ENCODE data around the gene RAP1GDS1. TPM values are rescaled to one million over a fixed set of nuclear protein-coding genes. Genes with fewer than 3 reads are reported as not detected.
"Not testable (repeated sequence)": the region's sequence is repeated elsewhere in the genome, so short reads cannot be mapped to it uniquely, and the experiment has no call there.

Gene RAP1GDS1
- total RNA-seq, 1 donor from 2014 or later, result 37.0 TPM

- Histone ChIP-seq H3K4me1 (no peaks in the 10 kb centered on the region), H3K9me3 (no peaks in the 10 kb centered on the region), H3K36me3 (no peaks in the 10 kb centered on the region), H3K4me3 (no peak overlapping the region), H3K27ac (no peak overlapping the region), H3K27me3 (ENCODE audit: low read depth) (no peaks in the 10 kb centered on the region)
- DNase-seq (no peak), ATAC-seq (no peak)
- intact Hi-C loops (cut with DNase I), result no loop called here
- no peak for TF ChIP-seq CTCF (IDR thresholded peaks at IDR 0.05)
Observed at GRCh38 chr4:98319021-98319420, 57.8 kb downstream of the RAP1GDS1 start.

GRCh38 chr4:98326168-98326567 lies 65.0 kb downstream of the RAP1GDS1 start:
- Histone ChIP-seq H3K4me3 (no peak overlapping the region), H3K4me1 (no peaks in the 10 kb centered on the region), H3K9me3 (no peaks in the 10 kb centered on the region), H3K36me3 (no peaks in the 10 kb centered on the region), H3K27me3 (ENCODE audit: low read depth) (no peaks in the 10 kb centered on the region), H3K27ac (no peak overlapping the region)
- no peak for ATAC-seq
- no peak for TF ChIP-seq CTCF (IDR thresholded peaks at IDR 0.05)
- no peak for DNase-seq
- intact Hi-C loops (cut with DNase I), result no loop called here

- Histone ChIP-seq H3K9me3 (peaks cover 7% of the 10 kb centered on the region), H3K27ac (no peak overlapping the region), H3K27me3 (ENCODE audit: low read depth) (no peaks in the 10 kb centered on the region), H3K4me3 (no peak overlapping the region), H3K4me1 (no peaks in the 10 kb centered on the region), H3K36me3 (no peaks in the 10 kb centered on the region)
- DNase-seq, result no peak
- TF ChIP-seq CTCF (IDR thresholded peaks at IDR 0.05), result no peak
- intact Hi-C loops (cut with DNase I), result no loop called here
- ATAC-seq, result no peak
Observed at GRCh38 chr4:98327694-98328093, 66.5 kb downstream of the RAP1GDS1 start.

- peaks cover 17% of the 10 kb centered on the region for H3K9me3 ChIP-seq
- intact Hi-C loops (cut with DNase I); H3K4me3 ChIP-seq; ATAC-seq; H3K27ac ChIP-seq; DNase-seq; H3K4me1 ChIP-seq; H3K36me3 ChIP-seq; H3K27me3 ChIP-seq (ENCODE audit: low read depth): not testable (repeated sequence)
Observed at GRCh38 chr4:98329879-98330640, 68.9 kb downstream of the RAP1GDS1 start.

- no peak for ATAC-seq
- H3K4me3 ChIP-seq, result no peak overlapping the region
- no peaks in the 10 kb centered on the region for H3K36me3 ChIP-seq
- no peak for DNase-seq
- H3K4me1 ChIP-seq, result no peaks in the 10 kb centered on the region
- peaks cover 17% of the 10 kb centered on the region for H3K9me3 ChIP-seq
- H3K27ac ChIP-seq, result no peak overlapping the region
- H3K27me3 ChIP-seq (ENCODE audit: low read depth), result no peaks in the 10 kb centered on the region
- TF ChIP-seq CTCF (IDR thresholded peaks at IDR 0.05), result no peak
- intact Hi-C loops (cut with DNase I), result no loop called here
Observed at GRCh38 chr4:98332017-98332416, 70.8 kb downstream of the RAP1GDS1 start.

GRCh38 chr4:98334461-98334860 lies 73.3 kb downstream of the RAP1GDS1 start:
- ATAC-seq, result no peak
- no peaks in the 10 kb centered on the region for H3K36me3 ChIP-seq
- TF ChIP-seq CTCF (IDR thresholded peaks at IDR 0.05), result no peak
- no peak overlapping the region for H3K27ac ChIP-seq
- no peaks in the 10 kb centered on the region for H3K27me3 ChIP-seq (ENCODE audit: low read depth)
- DNase-seq, result no peak
- H3K4me1 ChIP-seq, result no peaks in the 10 kb centered on the region
- no peak overlapping the region for H3K4me3 ChIP-seq
- intact Hi-C loops (cut with DNase I), result no loop called here
- peaks cover 17% of the 10 kb centered on the region for H3K9me3 ChIP-seq

All from lower lobe of right lung (tissue), 2 donors.